NCI-H345 (cell line): ENCODE data around the gene FMOD.
"Not testable (repeated sequence)": the region's sequence is repeated elsewhere in the genome, so short reads cannot be mapped to it uniquely, and the experiment has no call there.

ENCODE experiments used
- DNase-seq: peaks from one replicate; lab custom pipeline; 2025; lab: John Stamatoyannopoulos, UW

Gene FMOD

DNA sequence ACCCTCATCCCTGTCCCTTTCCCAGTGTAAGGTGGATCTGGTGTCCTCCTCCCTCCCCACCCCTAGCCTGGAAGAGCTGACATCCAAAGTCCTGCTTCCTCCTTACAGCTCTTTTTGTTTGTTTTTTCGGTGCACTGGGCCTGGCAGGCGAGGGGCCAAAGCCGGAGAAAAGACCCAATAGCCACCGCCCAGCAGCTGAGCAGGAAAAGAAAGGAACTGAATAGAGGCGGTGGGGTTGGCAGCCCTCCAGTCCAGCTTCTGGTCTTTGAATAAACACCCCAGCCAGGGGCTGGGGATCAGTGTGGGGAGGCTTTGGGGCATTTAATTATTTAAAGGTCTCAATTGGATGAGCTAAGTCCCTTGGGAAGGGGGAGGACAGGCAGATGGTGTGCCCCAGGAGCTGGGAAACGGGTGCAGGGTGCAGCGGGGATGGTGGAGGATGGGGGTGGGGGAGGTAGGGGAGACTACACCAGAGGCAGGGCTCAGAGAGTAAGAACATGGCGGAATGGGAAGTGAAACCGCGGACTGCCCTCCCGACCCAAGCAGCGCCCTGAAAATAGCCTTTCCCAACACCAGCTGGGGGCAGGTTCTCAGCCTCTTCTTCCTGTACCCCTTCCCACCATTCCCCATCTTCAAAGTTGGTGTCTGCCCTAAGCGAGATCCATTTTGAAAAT is 25.4 kb downstream of the FMOD start:
- peak; percentile 92 for DNase-seq

DNA sequence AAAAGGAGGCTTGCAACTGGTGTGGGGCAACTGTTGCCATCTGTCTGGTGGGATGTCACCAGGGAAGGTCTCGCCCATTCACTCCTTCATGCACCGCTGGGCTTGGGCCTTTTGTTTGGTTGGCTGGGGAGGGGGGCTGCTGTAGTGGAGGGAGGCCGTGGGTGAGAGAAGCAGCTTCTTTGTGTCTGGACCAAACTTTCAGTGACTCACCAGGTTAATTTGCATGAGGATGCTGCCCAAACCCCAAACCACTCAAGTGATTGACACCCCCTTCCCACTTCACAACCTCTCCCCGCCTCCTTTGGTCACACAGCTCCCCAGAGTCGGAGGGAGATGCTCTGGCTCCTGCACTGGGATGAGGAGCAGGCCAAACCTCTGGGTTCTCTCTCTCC is 25.9 kb downstream of the FMOD start:
- peak; percentile 89 for DNase-seq

DNA sequence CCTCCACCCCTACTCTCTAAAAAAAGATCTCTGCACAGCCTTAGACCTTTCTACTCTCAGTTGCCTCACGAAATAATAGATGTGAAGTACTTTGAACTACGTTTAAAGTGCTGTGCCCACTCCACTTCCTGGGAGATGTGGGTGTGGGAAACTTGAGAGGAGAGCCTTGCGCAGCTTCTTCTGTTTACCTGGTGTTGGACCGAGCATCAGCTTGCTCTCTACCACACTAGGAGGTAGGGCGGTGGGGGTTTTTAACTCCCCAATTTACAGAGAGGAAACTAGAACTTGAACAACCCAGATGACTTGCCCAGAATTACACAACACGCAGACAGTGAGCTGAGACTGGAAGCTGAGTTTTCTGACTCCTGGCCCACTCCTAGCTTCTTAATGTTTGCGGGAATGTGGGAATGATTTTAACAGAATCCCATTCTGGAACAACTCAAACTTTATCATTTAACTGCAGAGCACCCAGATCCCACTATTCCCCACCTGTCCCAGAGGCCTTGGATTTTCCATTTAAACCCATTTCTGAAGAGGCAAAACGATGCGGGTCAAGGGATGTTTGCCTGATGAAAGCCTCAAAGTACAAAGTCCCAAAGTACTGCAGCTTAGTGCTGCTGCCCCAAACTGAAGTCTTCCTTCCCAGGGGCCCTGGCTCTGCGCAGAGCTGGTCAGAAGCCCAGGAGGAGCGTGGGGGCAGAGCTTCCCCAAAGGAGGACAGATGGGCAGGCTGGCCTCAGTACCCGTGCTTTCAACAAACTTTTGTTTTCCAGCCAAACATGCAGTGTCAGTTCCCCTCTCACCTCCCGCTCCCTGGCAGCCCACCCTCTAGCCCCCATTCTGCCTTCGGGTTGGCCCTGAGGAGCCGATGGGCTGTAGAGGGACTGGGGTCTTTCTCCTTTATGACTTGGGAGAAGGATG is 26.6 kb downstream of the FMOD start:
- DNase-seq: peak; percentile 18

DNA sequence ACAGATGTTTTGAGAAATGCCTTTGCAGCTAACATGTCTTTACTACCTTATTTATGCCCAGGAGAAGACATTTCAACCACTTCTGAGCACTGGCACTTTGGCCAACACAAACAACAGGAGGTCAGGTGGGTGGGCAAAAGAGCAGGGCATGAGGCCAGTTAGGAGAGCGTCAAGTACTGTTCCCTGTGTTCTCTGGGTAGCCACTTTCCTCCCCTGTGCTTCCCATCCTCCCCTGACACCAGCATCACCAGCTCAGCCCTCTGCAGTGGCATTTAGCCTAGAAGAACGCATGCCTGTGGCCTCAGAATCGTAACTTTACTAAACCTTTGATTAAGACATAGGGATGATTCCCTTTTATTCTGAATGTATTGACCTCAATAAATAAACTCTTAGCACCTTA is 27.3 kb downstream of the FMOD start:
- no peak for DNase-seq

DNA sequence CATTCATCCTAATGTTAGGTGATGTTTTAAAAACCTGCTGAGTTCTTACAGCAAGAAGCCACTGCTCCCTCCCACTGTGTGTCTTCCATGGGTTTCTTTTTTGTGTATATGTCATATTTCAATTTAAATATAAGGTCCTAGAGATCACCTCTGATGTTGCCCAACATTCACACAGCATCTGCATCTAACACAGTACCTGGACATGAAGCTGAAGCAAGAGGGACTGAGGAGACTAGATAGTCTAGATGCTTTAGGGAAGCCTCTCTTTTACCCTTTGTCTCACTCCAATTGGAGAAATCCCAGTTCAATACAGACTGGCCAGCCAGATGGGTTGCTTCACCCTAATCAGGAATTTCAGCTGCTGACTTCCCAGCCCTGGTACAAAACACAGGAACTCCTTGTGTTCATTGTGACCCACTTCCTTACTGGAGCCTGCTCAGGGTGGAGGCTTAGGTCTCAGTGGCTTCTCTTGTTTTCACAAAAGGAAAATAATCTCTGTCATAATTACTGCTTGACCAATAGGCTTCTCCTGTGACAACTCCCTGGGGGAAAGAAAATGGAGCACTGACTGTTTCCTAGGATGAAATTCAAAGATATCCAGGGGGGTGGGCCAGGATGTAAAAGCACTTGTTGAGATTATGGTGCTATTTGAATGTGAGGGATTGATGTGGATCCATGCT is 28.3 kb downstream of the FMOD start:
- no peak for DNase-seq

DNA sequence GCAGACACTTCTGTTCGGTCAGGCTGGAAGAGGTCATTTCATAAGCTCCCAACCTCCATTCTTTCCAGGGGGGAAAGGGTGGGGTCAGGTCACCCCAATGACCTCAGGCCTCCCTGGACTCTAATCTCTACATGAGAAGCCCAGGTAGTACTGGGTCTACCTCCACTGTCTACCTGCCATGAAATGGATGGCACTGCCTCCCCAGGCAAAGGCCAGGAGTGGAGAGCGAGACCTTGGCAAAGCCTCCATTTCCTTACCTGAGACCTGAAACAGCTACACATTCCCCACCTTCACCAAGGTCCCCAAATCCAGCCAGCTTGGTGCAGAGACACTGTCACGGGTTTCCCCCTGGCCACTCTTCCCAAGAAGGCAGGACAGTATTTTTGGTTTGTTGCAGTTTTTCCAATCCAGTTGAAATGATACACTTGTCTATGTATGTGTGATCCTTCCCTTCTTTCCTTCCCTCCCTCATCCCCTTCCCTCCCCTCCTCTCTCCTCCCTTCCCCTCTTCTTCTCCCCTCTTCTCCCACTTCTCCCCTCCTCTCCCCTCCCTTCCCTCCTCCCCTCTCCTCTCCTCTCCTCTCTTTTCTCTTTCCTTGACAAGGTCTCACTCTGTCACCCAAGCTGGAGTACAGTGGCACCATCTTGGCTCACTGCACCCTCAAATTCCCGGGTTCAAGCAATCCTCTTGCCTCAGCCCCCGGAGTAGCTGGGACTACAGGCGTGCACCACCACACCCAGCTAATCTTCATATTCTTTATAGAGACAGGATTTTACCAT is 29.5 kb downstream of the FMOD start:
- no peak for DNase-seq

DNA sequence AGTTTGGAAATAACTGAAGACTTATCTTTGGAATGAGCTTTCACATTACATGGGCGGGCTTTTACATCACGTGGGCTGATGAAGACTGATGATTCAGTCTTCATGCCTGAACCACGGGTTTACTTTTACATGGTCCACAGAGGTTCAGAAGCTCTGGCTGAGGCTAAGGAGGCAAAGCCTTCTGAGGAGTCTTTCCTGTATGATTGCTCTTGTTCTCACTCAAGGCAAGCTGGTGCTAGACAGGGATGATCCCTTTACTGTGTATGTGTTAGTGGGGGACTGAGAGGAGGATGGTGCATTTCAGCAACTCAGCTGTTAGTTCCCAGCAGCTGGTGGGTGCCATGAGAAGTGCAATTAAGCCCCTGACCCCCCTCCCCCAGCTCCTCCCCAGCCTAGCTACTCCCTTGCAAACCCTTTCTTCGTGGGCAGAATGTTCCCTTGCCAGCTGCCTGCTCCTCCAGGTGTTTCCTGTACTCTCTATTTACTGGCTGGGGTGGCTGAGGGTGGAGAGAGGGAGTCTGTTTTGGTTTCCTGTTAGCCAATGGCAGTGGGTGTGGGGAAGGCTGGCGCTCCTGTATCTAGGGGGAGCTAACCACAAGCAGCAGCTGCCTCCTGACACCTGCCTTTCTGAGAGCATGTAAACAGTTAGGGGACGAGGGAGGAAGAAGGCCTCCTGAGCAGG is 30.2 kb downstream of the FMOD start:
- DNase-seq: peak; percentile 92

DNA sequence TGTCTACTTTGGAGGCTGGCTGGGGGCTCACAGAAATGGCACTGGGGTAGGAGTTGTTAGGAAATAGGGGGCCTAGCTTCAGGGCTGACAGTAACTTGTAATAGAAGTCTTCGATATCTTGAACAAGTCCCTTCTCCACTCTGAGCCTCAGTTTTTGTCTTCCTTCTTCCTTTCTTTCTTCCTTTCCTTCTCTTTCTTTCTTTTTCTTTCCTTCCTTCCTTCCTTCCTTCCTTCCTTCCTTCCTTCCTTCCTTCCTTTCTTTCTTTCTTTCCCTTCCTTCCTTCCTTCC is 32.7 kb downstream of the FMOD start:
- DNase-seq: no peak

DNA sequence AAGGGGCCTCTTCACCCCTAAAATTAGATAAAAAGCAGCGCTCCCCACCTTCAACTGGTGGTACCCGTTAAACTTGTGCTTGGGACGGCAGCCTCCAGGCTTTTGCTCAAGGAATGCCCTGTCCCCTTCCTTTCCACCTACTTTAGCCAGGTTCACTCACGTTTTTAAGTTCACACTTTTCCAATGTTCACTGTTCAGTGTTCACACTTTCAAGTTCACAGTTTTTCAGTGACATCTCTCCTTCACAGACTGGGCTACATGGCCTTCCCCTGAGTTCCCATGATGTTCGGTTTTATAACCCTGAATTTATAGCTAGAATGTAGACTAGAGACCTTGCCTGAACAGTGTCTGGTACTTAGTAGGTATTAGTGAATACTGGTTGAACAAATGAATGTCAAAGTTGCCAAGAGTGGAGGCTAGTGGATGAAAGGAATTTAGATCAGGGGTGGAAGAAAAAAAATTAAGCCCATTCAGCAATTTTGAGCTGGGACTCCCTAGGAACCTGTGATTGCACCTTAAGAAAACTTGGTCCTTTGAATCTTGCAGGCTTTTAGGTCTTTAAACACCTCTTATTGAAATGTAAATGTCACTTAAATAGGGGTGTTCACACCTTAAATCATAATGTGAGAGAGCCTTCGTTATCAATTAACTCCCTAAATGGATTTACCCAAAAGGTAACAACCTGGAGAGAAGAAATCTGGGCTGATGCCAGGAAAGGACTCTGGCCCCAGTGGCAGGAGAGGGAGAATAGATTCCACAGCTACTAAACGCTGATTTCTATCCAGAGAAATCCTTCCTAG is 33.3 kb downstream of the FMOD start:
- no peak for DNase-seq

DNA sequence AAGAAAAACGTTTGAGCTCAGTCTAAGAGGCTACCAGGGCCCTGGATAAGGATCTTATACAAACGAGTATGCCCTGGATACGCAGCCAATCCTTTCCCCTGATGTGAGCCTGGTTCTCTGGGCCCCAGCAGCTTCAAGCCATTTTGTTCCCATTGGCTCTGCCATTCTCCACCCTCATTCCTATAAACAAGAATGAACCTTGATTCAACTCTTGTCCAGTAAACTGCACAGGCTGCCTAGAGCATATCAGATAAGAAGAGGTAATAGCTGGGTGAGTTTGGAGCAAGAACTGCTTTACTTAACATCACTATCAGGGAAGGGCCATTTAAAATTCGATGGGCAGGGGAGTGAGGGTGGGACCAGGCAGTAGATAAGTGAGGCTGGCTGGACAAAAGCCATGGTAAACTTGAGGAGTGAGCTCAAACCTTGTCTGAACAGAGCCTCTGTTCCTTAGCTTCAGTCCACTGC is 34.3 kb downstream of the FMOD start:
- DNase-seq: no peak

DNA sequence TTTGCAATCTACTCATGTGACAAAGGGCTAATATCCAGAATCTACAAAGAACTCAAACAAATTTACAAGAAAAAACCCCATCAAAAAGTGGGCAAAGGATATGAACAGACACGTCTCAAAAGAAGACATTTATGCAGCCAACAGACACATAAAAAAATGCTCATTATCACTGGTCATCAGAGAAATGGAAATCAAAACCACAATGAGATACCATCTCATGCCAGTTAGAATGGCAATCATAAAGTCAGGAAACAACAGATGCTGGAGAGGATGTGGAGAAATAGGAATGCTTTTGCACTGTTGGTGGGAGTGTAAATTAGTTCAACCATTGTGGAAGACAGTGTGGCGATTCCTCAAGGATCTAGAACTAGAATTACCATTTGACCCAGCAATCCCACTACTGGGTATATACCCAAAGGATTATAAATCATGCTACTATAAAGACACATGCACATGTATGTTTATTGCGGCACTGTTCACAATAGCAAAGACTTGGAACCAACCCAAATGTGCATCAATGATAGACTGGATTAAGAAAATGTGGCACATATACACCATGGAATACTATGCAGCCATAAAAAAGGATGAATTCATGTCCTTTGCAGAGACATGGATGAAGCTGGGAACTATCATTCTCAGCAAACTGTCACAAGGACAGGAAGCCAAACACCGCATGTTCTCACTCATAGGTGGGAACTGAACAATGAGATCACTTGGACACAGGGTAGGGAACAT is 36.7 kb downstream of the FMOD start:
- DNase-seq: not testable (repeated sequence)

DNA sequence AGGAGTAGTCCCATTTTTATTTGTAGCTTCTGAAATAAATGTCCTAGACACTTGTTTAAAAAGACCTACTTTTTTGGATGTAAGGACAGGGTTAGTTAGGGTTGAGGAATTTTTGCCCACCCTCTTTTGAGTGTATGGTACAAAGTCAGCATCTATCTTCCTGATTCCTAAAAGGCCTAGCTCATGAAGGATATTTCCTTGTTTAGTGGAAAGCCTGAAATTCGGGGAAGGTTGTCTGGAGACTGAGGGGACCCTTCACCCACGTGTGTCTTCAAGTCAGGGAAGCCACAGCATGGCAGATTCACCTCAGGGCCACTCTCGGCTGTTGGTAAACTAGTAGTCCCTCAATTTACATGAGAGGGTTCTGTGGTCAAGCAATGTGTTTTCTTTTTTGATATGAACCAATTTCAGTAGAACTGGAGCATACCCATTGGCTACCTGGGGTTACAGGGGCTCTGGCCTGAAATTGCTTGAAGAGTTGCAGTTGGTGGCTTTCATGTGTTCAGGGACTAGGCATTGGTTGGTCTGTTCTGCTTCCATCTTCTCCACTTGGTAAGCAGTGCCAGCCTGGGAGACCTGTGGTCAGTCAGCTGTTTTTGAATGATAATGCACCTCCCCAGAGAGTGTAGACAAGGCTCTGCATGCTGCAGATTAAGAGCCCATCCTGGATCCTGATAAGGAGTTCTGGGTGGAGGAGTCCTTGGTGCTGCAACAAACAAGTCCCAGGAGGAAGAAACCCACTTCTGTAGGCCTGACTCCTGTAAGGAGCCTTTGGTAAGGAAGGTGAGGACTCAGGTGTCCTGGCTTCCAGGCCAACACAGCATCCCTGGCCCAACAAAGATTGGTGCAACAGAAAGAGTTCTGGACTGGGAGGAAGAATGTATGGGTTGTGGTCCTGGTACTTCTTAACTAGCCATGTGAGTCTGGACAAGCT is 39.3 kb downstream of the FMOD start:
- no peak for DNase-seq

DNA sequence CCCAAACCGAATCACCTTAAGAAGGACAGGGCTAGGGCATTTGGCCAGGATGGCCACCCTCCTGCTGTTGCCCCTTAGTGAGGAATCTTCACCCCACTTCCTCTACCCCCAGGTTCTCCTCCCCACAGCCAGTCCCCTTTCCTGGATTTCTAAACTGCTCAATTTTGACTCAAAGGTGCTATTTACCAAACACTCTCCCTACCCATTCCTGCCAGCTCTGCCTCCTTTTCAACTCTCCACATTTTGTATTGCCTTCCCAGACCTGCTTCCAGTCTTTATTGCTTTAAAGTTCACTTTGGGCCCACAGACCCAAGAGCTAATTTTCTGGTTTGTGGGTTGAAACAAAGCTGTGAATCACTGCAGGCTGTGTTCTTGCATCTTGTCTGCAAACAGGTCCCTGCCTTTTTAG is 42.0 kb downstream of the FMOD start:
- DNase-seq: no peak

DNA sequence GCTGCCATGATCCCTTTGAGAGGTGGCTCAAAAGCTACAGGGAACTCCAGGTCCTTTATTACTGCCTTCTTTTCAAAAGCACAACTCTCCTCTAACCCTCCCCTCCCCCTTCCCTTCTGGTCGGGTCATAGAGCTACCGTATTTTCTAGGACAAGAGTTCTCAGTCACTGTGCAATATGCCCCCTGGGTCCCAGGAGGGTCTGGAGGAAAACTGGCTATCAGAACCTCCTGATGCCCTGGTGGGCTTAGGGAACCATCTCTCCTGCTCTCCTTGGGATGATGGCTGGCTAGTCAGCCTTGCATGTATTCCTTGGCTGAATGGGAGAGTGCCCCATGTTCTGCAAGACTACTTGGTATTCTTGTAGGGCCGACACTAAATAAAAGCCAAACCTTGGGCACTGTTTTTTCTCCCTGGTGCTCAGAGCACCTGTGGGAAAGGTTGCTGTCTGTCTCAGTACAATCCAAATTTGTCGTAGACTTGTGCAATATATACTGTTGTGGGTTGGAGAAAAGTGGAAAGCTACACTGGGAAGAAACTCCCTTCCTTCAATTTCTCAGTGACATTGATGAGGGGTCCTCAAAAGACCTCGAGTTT is 42.5 kb downstream of the FMOD start:
- no peak for DNase-seq

DNA sequence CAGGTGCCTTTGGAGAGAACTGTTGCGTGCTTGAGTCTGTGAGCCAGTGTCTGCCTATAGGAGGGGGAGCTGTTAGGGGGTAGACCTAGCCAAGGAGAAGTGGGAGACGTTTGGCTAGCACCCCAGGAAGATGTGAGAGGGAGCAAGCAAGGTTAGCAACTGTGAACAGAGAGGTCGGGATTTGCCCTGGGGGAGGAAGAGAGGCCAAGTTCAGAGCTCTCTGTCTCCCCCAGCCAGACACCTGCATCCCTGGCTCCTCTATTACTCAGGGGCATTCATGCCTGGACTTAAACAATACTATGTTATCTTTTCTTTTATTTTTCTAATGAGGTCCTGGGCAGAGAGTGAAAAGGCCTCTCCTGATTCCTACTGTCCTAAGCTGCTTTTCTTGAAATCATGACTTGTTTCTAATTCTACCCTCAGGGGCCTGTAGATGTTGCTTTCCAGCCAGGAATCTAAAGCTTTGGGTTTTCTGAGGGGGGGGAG is 43.2 kb downstream of the FMOD start:
- no peak for DNase-seq

DNA sequence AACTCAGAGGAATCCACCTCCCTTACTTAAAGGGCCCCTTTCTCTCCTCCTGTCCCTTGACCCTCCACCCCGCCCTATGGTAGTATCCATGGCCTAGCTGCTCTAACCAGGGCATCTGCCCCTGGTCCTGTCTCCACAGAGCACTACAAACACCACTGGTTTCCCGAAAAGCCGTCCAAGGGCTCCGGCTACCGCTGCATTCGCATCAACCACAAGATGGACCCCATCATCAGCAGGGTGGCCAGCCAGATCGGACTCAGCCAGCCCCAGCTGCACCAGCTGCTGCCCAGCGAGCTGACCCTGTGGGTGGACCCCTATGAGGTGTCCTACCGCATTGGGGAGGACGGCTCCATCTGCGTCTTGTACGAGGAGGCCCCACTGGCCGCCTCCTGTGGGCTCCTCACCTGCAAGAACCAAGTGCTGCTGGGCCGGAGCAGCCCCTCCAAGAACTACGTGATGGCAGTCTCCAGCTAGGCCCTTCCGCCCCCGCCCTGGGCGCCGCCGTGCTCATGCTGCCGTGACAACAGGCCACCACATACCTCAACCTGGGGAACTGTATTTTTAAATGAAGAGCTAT is 43.9 kb downstream of the FMOD start:
- no peak for DNase-seq

DNA sequence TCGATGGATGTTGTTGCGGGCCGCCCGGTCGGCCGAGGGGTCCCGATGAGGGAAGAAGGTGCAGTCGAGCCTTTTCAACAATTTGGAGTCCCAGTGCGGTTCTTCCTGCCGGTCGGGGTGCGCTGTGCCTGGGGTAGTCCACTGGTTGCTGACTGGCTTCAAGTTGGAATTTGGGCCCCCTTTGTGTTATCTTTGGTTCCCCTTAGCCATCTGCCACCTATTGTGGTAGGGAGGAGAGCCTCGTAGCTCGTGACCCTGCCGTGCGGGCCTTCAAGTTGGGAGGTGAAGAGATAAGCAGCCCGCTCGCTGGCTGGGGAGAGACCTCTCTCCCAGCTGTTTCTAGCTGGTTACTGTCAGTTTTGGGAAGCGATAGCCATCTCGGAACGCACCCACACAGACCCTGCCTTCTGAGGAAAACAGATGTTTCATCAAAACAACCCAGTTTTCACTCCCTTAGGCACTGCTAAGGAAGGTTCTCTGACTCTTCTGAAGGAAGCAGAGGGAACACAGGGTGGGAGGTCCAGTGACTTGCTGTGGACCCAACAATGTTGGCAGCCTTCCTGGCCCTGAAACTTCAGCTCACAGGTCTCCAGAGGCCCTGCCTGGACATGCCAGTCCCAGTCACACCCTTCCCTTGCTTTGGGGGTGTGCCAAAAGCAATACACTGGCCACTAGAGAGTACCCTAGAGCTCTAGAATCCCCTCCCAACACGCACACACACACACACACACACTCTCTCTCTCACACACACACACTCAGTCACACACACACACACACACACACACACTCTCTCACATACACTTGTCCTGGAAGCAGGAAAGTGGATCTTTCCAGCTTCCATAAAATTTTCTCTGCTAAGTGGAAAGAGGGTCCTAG is 44.6 kb downstream of the FMOD start:
- DNase-seq: peak; percentile 44
